Right lobe of liver (tissue), 4 donors: ENCODE results near the gene KIAA1614.

Experiments
- CTCF ChIP-seq, 4 donors: fragments of 200-600 bp in 3 of 4; fragments of 450-650 bp in 1 of 4; IDR thresholded peaks; one replicate each; pipeline versions ENCODE4 v1.5.1 to v1.8.0; 2016 to 2022; ENCODE audit warnings: antibody characterized with exemption in 4 of 4, mild to moderate bottlenecking in 2 of 4
- POLR2A ChIP-seq: fragments of 450-650 bp; IDR thresholded peaks from one replicate; pipeline ENCODE4 v1.6.1; 2017; ENCODE audit warnings: antibody characterized with exemption, mild to moderate bottlenecking
- donor health status: DM: no; HTN: no; CAD: no.
- donor health status: DM: no; HTN: no; CAD: no.
- donor health status: DM: no; HTN: yes; CAD: no.

GRCh38 chr1:180923887-180924286 lies 11.2 kb downstream of the KIAA1614 start:
- TF ChIP-seq POLR2A: no peak
- TF ChIP-seq CTCF (IDR thresholded peaks at IDR 0.05): no peak
